HG02759 (cell line): ENCODE measurements around the gene SAP30BP.

Experiments
- ATAC-seq: cut with Tn5 transposase; IDR thresholded peaks from one replicate; pipeline ENCODE4 v1.9.1; 2021; ENCODE audit warnings: mild to moderate bottlenecking, moderate library complexity; ENCODE audit not compliant: unreplicated experiment

The SAP30BP gene

GRCh38 chr17:75706042-75706728 lies 39.0 kb downstream of the SAP30BP start:
- no peak for ATAC-seq

GRCh38 chr17:75707079-75707571 lies 40.0 kb downstream of the SAP30BP start:
- no peak for ATAC-seq

- ATAC-seq, result no peak
These were observed 45.3 kb downstream of the SAP30BP start for GRCh38 chr17:75712446-75712845.

DNA sequence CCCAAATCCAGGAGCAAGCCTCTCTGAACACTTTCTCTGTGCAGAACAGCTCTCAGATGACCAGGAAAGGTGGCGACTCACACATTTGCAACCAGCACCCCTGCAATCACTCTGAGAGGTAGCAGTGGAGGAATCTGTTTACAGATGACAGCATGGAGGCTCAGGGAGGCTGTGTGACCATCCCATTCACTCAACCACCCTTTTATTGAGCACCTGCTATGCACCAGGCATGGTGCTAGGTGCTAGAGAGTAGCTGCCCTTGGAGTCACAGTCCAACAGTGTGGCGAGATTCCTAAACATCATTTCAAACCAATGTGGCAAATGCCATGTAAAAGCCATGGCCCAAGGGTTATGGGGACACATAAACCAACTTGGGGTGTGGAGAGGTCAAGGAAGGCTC lies 52.6 kb downstream of the SAP30BP start:
- no peak for ATAC-seq

DNA sequence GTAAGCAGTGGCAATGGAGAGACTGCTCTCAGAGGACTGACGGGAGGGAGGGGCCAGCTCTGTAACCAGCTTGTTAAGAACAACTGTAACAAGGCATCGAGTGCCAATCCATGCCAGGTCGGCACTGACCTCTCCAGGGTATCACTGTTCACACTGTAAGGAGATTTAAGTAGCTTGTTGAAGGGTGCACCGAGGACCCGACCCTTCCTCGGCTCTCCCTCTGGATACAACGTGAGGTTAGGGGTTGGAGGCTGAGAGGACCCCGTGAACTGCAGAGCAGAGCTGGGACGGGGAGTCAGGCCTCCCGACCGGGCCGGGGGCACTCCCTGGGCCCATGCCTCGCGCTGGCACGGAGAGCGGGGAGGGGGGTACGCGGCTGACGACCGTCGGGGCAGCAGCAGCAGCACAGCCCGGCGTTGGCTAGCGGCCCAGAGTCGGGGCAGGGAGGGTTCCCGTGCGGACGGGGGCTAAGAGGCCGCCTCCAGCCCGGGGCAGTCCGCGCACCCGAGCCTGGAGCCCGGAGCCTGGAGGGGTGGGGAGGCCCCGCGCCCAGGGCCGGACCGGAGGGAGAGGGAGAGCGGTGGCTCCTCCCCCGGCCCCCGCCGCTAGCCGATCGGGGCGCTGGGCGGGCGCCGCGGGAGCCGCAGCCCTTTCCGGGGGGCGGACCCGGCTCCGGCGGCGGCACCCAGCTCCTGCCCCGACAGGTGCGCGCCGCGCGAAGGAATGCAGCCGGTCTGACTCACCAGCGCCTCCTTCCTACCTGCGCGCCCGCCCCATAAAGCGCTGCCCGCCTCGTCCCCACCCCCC lies 53.7 kb downstream of the SAP30BP start, which contains the start of gene ITGB4:
TSS of gene ITGB4 (plus strand) at position 804 of the 807 bp plus-strand sequence. CDS start 3,245 bp downstream, outside the sequence.
- ATAC-seq, result no peak

DNA sequence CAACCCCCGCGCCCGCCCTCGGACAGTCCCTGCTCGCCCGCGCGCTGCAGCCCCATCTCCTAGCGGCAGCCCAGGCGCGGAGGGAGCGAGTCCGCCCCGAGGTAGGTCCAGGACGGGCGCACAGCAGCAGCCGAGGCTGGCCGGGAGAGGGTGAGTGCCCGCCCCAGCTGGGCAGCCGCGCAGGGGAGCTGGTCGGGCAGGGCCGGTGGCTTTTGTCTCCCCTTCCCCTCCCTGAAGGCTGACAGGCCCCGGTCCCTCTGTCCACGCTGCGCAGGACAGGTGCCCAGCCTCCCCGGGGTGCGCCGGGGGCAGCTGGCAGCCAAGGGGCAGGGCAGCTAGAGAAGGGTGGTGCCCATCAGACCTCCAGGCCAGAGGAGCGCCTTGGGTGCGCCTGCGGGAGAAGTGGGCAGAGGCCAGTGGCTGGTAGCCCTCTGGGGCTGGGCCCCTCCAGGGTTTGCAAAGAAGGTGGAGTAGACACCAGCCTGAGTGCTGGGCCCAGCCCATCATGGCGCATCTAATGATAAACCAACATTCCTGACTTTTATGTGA lies 54.4 kb downstream of the SAP30BP start:
- no peak for ATAC-seq

DNA sequence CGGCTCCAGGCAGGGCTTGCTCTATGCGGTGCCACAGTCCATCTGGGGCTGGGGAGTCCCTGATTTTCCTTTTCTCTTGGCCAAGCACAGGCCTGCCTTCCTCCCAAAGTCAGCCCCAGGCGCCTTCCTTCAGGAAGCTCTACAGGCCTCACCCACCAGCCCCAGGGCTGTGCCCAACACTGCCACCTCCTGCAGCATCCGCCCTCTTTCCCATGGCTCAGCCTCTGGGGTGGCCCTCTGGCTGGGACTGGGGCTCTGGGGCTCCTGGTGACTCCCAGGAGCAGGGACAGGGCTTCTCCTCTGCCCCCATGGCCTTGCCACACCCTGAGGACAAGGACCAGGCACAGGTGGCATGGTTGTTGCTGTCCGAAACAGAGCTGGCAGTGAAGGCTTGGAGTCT lies 54.9 kb downstream of the SAP30BP start:
- ATAC-seq, result no peak

DNA sequence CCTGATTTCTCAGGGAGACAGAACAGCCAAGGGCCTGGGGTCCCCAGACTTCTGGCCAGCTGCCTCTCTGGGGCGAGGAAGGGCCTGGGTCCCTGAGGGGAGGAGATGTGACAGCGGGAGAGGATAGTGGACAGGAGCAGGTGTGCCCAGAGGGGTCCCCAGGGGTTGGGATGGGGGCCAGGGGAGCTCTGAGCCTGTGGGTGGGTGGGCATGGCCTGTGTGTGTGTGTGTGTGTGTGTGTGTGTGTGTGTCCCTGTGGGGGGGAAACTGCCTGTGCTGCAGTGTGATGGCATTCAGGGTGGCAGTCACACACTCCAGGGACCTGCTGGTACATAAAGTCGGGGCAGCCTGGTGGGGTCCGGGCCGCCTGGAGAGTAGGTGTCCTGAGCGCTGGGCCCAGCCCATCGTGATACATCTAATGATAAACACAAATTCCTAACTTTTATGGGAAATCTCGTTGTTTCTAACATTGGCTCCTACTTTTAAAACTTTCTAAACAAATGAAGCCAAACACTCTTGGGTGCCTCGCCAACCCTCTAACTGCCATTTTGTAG lies 55.5 kb downstream of the SAP30BP start:
- ATAC-seq, result no peak

DNA sequence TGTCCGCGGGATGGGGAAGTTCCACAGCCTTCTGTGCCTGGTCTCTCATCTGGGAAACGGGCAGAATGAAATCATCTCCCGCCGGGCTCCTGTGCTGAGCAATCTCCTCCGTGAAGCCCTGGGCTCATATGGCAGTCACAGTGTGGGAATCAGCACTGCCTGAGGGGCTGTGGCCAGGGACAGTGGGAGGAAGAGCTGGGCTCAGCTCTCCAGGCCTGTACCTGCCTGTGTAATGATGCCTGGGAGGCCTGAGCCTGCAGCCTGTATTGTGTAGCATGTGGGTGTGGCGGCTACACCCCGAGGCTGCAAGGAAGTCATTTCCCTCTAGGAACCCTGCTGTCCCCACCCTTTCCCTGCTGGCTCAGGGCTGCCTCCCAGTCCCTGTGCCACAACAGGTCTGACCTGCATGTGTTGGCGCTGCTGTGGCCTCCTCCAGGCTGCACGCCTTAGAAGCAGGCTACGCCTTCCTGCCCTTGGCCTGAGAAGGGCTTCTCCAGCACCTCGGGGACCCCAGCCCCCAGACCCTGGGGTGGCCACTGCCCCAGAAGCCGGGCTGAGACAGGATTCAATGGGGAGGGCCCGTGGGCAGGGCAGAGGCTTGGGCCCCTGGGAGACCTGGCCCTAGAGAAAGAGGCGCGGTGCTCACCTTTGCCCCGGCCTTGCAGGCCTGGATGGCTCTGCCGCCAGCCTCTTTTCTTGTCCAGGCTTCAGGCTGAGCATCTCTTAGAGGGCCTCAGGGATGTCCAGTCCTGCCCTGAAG lies 56.2 kb downstream of the SAP30BP start:
- ATAC-seq, result no peak

- ATAC-seq, result no peak
These were observed 57.2 kb downstream of the SAP30BP start for GRCh38 chr17:75724016-75725003.

GRCh38 chr17:75725504-75725903 lies 58.4 kb downstream of the SAP30BP start:
- ATAC-seq, result no peak

DNA sequence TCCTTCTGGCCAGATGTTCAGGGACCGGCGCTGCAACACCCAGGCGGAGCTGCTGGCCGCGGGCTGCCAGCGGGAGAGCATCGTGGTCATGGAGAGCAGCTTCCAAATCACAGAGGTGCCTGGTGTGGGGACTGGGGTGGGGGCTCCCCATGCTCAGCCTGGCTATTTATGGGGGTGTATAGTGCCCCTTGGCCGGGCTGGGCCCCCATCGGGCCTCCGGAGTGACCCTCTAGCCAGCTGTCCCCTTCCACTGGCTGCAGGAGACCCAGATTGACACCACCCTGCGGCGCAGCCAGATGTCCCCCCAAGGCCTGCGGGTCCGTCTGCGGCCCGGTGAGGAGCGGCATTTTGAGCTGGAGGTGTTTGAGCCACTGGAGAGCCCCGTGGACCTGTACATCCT lies 60.3 kb downstream of the SAP30BP start:
- ATAC-seq, result no peak

- no peak for ATAC-seq
These were observed 62.2 kb downstream of the SAP30BP start for GRCh38 chr17:75729351-75729750.

DNA sequence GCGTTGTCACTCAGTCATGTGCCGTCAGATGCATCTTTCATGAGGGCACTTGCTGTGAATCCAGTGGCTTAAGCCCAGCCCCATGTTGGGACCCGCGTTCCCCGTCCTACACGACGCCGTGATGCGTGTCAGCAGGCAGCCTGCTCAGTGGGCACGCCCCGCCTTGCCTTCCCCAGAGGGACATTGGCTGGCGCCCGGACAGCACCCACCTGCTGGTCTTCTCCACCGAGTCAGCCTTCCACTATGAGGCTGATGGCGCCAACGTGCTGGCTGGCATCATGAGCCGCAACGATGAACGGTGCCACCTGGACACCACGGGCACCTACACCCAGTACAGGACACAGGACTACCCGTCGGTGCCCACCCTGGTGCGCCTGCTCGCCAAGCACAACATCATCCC lies 62.9 kb downstream of the SAP30BP start:
- no peak for ATAC-seq

GRCh38 chr17:75731086-75731715 lies 64.1 kb downstream of the SAP30BP start:
- ATAC-seq, result no peak

GRCh38 chr17:75731716-75732498 lies 64.8 kb downstream of the SAP30BP start:
- ATAC-seq, result no peak

DNA sequence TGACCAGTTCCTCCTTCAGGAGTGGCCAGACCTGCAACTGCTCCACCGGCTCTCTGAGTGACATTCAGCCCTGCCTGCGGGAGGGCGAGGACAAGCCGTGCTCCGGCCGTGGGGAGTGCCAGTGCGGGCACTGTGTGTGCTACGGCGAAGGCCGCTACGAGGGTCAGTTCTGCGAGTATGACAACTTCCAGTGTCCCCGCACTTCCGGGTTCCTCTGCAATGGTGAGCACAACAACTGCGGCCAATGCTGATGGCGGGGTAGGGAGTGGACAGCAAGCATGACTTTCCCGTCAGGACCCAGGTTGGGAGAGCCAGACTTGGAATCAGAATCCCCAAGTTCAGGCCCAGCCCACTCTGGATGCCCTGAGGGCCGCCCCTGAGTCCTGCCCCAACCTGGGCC lies 66.3 kb downstream of the SAP30BP start:
- no peak for ATAC-seq

DNA sequence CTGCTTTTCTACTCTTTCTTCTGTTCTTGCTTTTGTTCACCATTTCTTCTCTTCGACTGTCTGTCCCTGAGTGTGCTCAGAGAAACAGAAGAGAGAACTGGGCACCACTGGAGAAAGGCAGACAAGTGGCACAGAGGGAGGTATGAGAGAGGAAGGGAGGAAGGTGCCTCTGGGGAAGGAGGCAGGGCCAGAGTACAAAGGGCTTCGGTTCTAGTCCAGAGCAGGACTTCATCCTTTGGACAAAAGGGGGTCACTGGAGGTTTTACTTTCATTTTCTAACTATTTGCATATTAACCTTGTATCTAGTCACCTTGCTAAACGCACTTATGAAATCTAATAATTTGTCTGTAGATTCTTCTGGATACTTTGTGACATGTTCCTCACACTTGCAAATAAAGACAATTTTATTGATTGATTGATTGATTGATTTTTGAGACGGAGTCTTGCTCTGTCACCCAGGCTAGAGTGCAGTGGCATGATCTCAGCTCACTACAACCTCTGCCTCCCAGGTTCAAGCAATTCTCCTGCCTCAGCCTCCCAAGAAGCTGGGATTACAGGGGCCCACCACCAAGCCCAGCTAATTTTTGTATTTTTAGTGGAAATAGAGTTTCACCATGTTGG lies 67.6 kb downstream of the SAP30BP start:
- ATAC-seq, result no peak
